OCI-LY3 (cell line): ENCODE data around the gene AP4S1.
"Not testable (repeated sequence)": the region's sequence is repeated elsewhere in the genome, so short reads cannot be mapped to it uniquely, and the experiment has no call there.

ENCODE experiments used
- H2AFZ ChIP-seq: fragments of 200-600, 300-600 bp; shearing (Covaris generic); 2 replicates; pipeline ENCODE4 v1.6.0; 2014; ENCODE audit warnings: antibody characterized with exemption, low read depth, low read length
- H3K27ac ChIP-seq: fragments of 200-600, 300-600 bp; sonication (generic); 2 replicates; pipeline ENCODE4 v1.5.1; 2014; ENCODE audit warnings: mild to moderate bottlenecking, low read length, moderate library complexity, mixed read lengths
- H3K27me3 ChIP-seq: fragments of 200-600, 300-600 bp; sonication (generic); 2 replicates; pipeline ENCODE4 v1.6.1; 2014; ENCODE audit warnings: low read depth, low read length, mixed read lengths
- H3K36me3 ChIP-seq: fragments of 200-600, 300-600 bp; sonication (generic); replicated peaks from 2 replicates; pipeline ENCODE3; 2014; ENCODE audit warnings: low read depth, low read length, mixed read lengths
- H3K4me1 ChIP-seq: fragments of 300-600, 200-600 bp; sonication (generic); 2 replicates; pipeline ENCODE4 v1.6.1; 2014; ENCODE audit warnings: low read length, mixed read lengths
- H3K4me2 ChIP-seq: fragments of 200-600, 300-600 bp; sonication (generic); 2 replicates; pipeline ENCODE4 v1.6.1; 2014; ENCODE audit warnings: low read length, mixed read lengths
- H3K4me3 ChIP-seq: fragments of 300-600, 200-600 bp; sonication (generic); 2 replicates; pipeline ENCODE4 v1.5.1; 2014; ENCODE audit warnings: antibody characterized with exemption, mild to moderate bottlenecking, low read length, moderate library complexity
- H3K79me2 ChIP-seq: fragments of 300-600, 200-600 bp; shearing (Covaris generic); 2 replicates; pipeline ENCODE4 v1.6.1; 2014; ENCODE audit warnings: mild to moderate bottlenecking, low read length, mixed read lengths
- H3K9ac ChIP-seq: fragments of 300-600, 200-600 bp; shearing (Covaris generic); 2 replicates; pipeline ENCODE4 v1.6.0; 2014; ENCODE audit warnings: mild to moderate bottlenecking, low read length, moderate library complexity
- H3K9me3 ChIP-seq: fragments of 200-600, 300-600 bp; shearing (Covaris generic); 2 replicates; pipeline ENCODE4 v1.6.1; 2014; ENCODE audit warnings: low read length, mixed read lengths; ENCODE audit not compliant: insufficient read depth
- H4K20me1 ChIP-seq: fragments of 200-600, 300-600 bp; sonication (generic); 2 replicates; pipeline ENCODE4 v1.6.1; 2016; ENCODE audit warnings: low read length, mixed read lengths; ENCODE audit not compliant: insufficient read depth
- EZH2phosphoT487 ChIP-seq: fragments of 200-600 bp; shearing (Covaris generic); IDR thresholded peaks from 2 replicates; pipeline ENCODE4 v1.6.1; 2018; ENCODE audit warnings: antibody characterized with exemption, mixed run types, low read depth
- TF ChIP-seq, protein P1 (sequence below): fragments of 200-600, 300-600 bp; sonication (generic); IDR thresholded peaks from 2 replicates; pipeline ENCODE4 v1.5.1; 2014; ENCODE audit warnings: antibody characterized with exemption, low read length, low read depth

AP4S1 gene

DNA sequence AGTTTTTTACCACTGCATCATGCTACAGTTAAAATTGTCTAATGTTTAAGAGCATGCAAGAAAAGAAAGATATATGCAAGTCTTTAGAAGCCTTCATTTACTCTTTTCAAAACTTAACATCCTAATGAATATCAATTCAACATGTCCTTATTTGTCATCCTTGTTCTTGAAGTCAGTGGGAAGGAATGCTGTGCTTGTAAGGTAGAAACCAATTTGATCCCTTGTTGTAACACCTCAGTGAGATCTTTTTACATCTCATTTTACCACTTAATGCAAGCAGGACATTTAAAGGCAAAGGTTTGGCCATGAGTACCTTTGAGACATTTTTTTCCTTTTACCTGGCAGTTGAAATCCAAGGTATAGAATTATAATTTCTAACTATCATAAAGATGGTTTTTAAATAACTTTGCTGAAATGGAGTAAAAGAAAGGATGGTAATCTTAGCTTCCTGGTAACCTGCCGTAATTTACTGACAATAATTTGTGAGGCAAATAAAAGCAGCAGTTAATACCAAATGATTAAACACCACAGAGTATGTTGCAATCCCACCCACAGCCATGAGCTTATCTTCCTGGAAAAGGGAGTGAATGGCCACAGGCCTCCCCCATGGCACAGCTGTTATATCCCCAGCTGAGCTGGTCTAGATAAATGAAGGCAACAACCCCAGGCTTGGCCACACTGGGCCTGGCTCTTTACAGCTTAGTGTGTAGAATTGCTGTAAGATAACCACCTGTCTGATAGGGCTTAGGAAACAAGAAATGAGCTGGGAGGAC lies 33.9 kb downstream of the AP4S1 start:
- Histone ChIP-seq H3K79me2 (no peaks in the 10 kb centered on the region), H4K20me1 (no peaks in the 10 kb centered on the region), H3K27ac (no peak overlapping the region), H3K4me1 (no peaks in the 10 kb centered on the region), H3K36me3 (no peaks in the 10 kb centered on the region), H3K27me3 (no peaks in the 10 kb centered on the region), H3K9ac (no peak overlapping the region), H3K4me3 (no peak overlapping the region), H2AFZ (no peak overlapping the region), H3K9me3 (no peaks in the 10 kb centered on the region), H3K4me2 (no peak overlapping the region)
- no peak for TF ChIP-seq EZH2phosphoT487
- TF ChIP-seq, protein P1, sequence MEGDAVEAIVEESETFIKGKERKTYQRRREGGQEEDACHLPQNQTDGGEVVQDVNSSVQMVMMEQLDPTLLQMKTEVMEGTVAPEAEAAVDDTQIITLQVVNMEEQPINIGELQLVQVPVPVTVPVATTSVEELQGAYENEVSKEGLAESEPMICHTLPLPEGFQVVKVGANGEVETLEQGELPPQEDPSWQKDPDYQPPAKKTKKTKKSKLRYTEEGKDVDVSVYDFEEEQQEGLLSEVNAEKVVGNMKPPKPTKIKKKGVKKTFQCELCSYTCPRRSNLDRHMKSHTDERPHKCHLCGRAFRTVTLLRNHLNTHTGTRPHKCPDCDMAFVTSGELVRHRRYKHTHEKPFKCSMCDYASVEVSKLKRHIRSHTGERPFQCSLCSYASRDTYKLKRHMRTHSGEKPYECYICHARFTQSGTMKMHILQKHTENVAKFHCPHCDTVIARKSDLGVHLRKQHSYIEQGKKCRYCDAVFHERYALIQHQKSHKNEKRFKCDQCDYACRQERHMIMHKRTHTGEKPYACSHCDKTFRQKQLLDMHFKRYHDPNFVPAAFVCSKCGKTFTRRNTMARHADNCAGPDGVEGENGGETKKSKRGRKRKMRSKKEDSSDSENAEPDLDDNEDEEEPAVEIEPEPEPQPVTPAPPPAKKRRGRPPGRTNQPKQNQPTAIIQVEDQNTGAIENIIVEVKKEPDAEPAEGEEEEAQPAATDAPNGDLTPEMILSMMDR: no peak

DNA sequence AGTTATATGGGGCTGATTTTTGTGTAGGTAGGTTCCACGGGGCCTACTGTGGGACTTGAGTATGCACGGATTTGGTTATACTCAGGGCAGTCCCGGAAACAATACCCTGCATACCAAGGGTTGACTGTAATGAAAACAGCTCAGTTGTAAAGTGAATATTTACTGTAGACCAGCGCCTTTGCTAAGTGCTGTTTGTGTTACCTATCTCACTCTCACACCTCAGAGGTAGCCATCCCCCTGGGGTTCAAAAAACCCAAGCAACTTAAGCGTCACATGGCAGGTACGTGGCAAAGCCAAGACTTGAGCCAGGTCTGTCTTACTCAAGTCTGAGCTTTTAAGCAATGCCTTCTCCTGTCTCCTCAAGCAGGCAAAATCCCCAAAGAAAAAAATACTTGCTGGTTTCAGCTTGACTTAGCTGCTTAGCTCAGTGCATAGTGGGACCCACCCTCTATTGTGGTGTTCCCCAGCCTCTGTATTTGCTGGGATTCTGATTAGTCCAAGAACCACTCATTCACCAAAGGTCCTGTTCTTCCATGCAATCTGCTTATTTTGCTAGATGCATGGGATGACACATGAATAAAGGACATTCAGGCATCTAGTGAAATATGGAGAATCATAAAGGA lies 34.9 kb downstream of the AP4S1 start:
- Histone ChIP-seq H3K9ac (no peak overlapping the region), H2AFZ (no peak overlapping the region), H3K9me3 (no peaks in the 10 kb centered on the region), H3K79me2 (no peaks in the 10 kb centered on the region), H3K27me3 (no peaks in the 10 kb centered on the region), H4K20me1 (no peaks in the 10 kb centered on the region), H3K4me2 (no peak overlapping the region), H3K4me1 (no peaks in the 10 kb centered on the region), H3K36me3 (no peaks in the 10 kb centered on the region), H3K4me3 (no peak overlapping the region), H3K27ac (no peak overlapping the region)
- TF ChIP-seq EZH2phosphoT487: no peak
- TF ChIP-seq, protein P1: no peak

DNA sequence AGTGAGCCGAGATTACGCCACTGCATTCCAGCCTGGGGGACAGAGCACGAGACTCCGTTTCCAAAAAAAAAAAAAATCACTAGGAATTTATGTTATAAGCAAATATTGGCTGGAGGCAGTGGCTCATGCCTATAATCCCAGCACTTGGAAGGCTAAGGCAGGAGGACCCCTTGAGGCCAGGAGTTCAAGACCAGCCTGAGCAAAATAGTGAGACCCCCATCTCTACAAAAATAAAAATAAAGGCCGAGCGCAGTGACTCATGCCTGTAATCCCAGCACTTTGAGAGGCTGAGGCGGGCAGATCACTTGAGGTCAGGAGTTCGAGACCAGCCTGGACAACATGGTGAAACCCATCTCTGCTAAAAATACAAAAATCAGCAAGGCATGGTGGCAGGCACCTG lies 37.5 kb downstream of the AP4S1 start:
- H3K27ac ChIP-seq, H3K4me3 ChIP-seq, H3K4me1 ChIP-seq, H4K20me1 ChIP-seq, H3K9ac ChIP-seq, H3K79me2 ChIP-seq, H2AFZ ChIP-seq, H3K9me3 ChIP-seq, H3K4me2 ChIP-seq, H3K27me3 ChIP-seq, H3K36me3 ChIP-seq: not testable (repeated sequence)

DNA sequence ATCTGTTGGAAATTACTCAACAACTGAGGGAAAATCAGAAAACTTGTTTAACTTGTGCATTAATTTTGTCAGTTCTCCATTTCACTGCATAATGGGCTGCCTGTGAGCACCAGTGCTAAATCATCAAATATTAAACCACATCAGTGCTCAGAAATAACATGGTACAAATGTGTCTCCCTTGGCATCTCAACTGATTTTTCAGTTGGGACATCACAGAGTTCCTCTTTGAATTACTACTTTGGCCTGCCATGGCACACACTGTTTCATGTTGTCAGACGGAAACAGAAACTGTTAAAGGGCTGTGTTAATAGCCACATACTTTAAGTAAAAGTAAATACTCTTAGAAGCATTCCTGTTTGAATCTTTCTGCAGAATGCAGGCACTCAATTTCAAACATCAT lies 42.8 kb downstream of the AP4S1 start:
- no peak overlapping the region for H3K4me3 ChIP-seq
- no peak for TF ChIP-seq EZH2phosphoT487
- TF ChIP-seq, protein P1: no peak
- no peak overlapping the region for H3K27ac ChIP-seq
- no peak overlapping the region for H3K4me2 ChIP-seq
- no peaks in the 10 kb centered on the region for H3K4me1 ChIP-seq
- no peaks in the 10 kb centered on the region for H4K20me1 ChIP-seq
- H2AFZ ChIP-seq: no peak overlapping the region
- no peaks in the 10 kb centered on the region for H3K9me3 ChIP-seq
- H3K27me3 ChIP-seq: no peaks in the 10 kb centered on the region
- no peak overlapping the region for H3K9ac ChIP-seq
- no peaks in the 10 kb centered on the region for H3K36me3 ChIP-seq
- H3K79me2 ChIP-seq: no peaks in the 10 kb centered on the region
